Measurements from ENCODE around the gene WNT6. TPM values are rescaled to one million over a fixed set of nuclear protein-coding genes. Genes with fewer than 3 reads are reported as not detected.

Gene WNT6
- total and polyA plus RNA-seq, 4 donors, result 0.08 to 0.54 (median 0.28) TPM

DNA sequence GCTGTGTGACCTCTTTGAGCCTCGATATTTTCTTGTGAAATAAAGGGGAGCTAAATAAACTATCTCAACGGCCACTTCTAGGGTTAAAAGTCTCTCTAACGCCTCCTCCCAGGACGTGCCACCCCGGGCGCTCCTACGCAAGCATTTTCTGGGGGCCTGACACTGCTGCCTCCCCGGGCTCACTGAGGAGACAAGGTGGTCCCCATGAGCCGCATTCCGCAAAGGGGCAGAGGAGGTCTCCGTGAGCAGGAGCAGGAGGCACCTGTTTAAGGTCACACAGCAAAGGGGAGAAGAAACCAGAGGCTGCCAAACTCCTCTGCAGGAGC lies 20.1 kb downstream of the WNT6 start:
- peaks cover 0 to 16% (median 0%) of the 10 kb centered on the region in 5 donors for H3K4me1 ChIP-seq (ENCODE audit: control insufficient read depth in 5 of 5, insufficient read depth in 5 of 5, low read length in 5 of 5)
- WGBS, 2 donors, result 6 to 13% methylated on average over 11 of the region's 11 CpGs
- no peak overlapping the region for H3K4me3 ChIP-seq
- no peaks in the 10 kb centered on the region for H3K9me3 ChIP-seq (ENCODE audit: control insufficient read depth in 4 of 4, insufficient read depth in 3 of 4, low read length in 3 of 4)
- H3K27me3 ChIP-seq (ENCODE audit: control insufficient read depth in 3 of 3, insufficient read depth in 3 of 3, low read length in 2 of 3), result peaks cover 10 to 80% (median 57%) of the 10 kb centered on the region in 3 donors
- DNase-seq (no peak), ATAC-seq (ENCODE audit: insufficient read depth, low FRiP score) (no peak)
- H3K36me3 ChIP-seq (ENCODE audit: control insufficient read depth in 4 of 4, insufficient read depth in 4 of 4, low read length in 4 of 4), result no peaks in the 10 kb centered on the region
- H3K27ac ChIP-seq (ENCODE audit: low read depth in 1 of 2, low read length in 1 of 2), result no peak overlapping the region
- TF ChIP-seq, protein P1, sequence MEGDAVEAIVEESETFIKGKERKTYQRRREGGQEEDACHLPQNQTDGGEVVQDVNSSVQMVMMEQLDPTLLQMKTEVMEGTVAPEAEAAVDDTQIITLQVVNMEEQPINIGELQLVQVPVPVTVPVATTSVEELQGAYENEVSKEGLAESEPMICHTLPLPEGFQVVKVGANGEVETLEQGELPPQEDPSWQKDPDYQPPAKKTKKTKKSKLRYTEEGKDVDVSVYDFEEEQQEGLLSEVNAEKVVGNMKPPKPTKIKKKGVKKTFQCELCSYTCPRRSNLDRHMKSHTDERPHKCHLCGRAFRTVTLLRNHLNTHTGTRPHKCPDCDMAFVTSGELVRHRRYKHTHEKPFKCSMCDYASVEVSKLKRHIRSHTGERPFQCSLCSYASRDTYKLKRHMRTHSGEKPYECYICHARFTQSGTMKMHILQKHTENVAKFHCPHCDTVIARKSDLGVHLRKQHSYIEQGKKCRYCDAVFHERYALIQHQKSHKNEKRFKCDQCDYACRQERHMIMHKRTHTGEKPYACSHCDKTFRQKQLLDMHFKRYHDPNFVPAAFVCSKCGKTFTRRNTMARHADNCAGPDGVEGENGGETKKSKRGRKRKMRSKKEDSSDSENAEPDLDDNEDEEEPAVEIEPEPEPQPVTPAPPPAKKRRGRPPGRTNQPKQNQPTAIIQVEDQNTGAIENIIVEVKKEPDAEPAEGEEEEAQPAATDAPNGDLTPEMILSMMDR (IDR thresholded peaks at IDR 0.05; ENCODE audit: control extremely low read depth, extremely low read depth), result no peak
- no peak overlapping the region for H3K9ac ChIP-seq (ENCODE audit: insufficient read depth in 1 of 2, low read length in 2 of 2)

DNA sequence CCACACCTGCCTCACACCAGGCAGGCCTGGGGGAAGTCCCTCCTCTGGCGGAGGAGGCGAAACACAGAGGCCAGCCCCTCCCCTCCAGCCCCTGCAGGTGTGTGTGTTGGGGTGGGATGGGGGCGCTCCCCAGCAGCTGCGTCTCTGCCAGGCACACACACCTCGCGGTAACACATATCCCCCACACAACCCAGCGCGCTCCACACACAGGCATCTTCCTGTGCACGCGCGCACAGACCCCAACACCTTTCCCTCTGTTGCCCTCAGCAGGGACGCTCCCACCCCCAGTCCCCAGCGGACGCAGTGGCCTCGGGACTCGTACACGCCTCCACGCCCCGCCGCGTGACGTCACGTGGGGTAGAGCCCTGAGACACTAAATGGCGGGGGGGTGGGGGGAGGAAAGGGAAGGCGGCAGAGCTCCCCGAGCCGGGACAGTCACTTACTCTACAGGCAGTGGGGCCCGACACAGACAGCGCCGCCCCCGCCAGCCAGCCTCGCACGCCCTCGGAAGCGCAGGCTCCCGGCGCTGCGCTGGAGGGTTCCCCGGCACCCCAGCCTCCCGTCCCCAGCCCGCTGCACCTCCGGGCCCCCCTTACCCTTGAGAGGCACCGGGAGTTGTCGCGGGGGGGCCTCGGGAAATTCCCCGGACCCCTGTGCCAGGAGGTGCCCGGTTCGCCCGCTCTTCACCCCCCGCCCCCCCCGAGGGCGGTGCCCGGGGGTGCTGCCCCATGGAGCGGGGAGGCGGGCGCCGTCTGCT lies 20.7 kb downstream of the WNT6 start, which contains the start of gene WNT10A:
Gene WNT10A, plus strand, starts transcription at position 751 of the 757 bp plus-strand sequence. CDS start 144 bp downstream, outside the sequence.
- DNase-seq, result no peak
- no peaks in the 10 kb centered on the region for H3K9me3 ChIP-seq (ENCODE audit: control insufficient read depth in 4 of 4, insufficient read depth in 3 of 4, low read length in 3 of 4)
- TF ChIP-seq, protein P1 (IDR thresholded peaks at IDR 0.05; ENCODE audit: control extremely low read depth, extremely low read depth), result no peak
- H3K36me3 ChIP-seq (ENCODE audit: control insufficient read depth in 4 of 4, insufficient read depth in 4 of 4, low read length in 4 of 4), result no peaks in the 10 kb centered on the region
- H3K9ac ChIP-seq (ENCODE audit: insufficient read depth in 1 of 2, low read length in 2 of 2), result no peak within 1 kb of the TSS
- H3K4me1 ChIP-seq (ENCODE audit: control insufficient read depth in 5 of 5, insufficient read depth in 5 of 5, low read length in 5 of 5), result peaks cover 0 to 16% (median 0%) of the 10 kb centered on the region in 5 donors
- H3K27ac ChIP-seq (ENCODE audit: low read depth in 1 of 2, low read length in 1 of 2), result no peak within 1 kb of the TSS
- 1 to 2% methylated on average over 45 to 58 of the region's 58 CpGs for WGBS, 2 donors
- no peak within 1 kb of the TSS for H3K4me3 ChIP-seq
- no peak for ATAC-seq (ENCODE audit: insufficient read depth, low FRiP score)
- peaks cover 10 to 80% (median 54%) of the 10 kb centered on the region in 3 donors for H3K27me3 ChIP-seq (ENCODE audit: control insufficient read depth in 3 of 3, insufficient read depth in 3 of 3, low read length in 2 of 3)

DNA sequence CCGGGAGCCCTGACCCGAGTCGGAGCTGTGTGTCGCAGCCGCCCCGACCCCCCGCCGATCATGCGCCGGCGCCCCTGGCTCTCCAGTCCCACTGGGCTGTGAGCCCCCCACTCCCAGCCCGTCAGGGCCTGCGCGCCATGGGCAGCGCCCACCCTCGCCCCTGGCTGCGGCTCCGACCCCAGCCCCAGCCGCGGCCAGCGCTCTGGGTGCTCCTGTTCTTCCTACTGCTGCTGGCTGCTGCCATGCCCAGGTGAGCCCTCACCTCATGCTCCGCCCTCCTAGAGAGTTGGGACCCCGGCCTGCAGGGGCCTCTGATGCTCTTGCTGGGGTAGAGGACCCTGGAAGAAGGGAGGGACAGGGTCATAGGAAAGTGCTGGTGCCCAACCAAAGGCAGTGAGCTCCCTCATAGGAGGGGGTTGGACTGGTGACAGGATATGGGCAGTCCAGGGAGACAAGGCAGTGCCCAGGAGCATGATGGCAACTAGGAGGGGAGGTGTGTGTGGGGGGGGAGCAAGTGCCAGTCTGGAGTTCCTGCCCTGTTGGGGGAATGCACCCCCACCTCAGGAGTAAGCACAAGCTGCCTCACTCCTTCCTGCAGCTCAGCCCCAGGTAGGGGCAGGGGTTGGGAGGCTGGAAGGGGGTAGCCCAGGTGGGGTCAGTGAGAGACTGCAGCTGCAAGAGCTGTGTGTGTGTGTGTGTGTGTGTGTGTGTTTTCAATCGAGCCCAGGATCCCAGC lies 21.4 kb downstream of the WNT6 start:
- WGBS, 2 donors, result 10 to 13% methylated on average over 14 to 24 of the region's 24 CpGs

More for the DNA sequence above, 21.4 kb downstream of the WNT6 start:
- H3K27me3 ChIP-seq (ENCODE audit: control insufficient read depth in 3 of 3, insufficient read depth in 3 of 3, low read length in 2 of 3), result peaks cover 7 to 75% (median 46%) of the 10 kb centered on the region in 3 donors
- no peak overlapping the region for H3K4me3 ChIP-seq
- ATAC-seq (ENCODE audit: insufficient read depth, low FRiP score) (no peak), DNase-seq (no peak)
- H3K4me1 ChIP-seq (ENCODE audit: control insufficient read depth in 5 of 5, insufficient read depth in 5 of 5, low read length in 5 of 5), result peaks cover 0 to 21% (median 2%) of the 10 kb centered on the region in 5 donors
- H3K36me3 ChIP-seq (ENCODE audit: control insufficient read depth in 4 of 4, insufficient read depth in 4 of 4, low read length in 4 of 4), result no peaks in the 10 kb centered on the region
- H3K27ac ChIP-seq (ENCODE audit: low read depth in 1 of 2, low read length in 1 of 2), result no peak overlapping the region
- no peaks in the 10 kb centered on the region for H3K9me3 ChIP-seq (ENCODE audit: control insufficient read depth in 4 of 4, insufficient read depth in 3 of 4, low read length in 3 of 4)
- TF ChIP-seq, protein P1 (IDR thresholded peaks at IDR 0.05; ENCODE audit: control extremely low read depth, extremely low read depth), result no peak
- no peak overlapping the region for H3K9ac ChIP-seq (ENCODE audit: insufficient read depth in 1 of 2, low read length in 2 of 2)
